GM12874 (cell line): Measurements from ENCODE around the gene IL22RA2.

Source experiments
- CTCF ChIP-seq: IDR thresholded peaks from 2 replicates; pipeline ENCODE4 v1.5.1; 2011; ENCODE audit warnings: low read depth, mild to moderate bottlenecking, control low read depth, low read length, moderate library complexity; ENCODE audit not compliant: insufficient read depth

Gene IL22RA2

DNA sequence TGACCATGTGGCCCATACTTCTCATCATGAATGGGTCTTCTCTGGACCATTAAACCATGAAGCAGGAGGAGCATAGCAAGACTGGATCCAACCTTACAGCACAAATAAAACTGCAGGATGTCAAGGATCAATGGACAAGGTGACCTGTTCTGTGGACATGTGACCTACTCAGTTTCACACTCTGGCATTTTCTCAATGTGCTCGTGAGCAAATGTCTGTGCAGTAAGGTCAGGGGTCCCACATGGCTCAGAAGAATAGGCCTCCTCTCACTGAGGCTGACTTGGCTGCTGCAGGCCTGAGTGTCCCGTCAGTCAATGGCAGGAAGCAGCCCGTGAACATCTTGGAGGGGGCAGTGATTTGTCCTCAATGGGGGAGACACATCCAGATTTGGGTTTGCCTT is 68.5 kb downstream of the IL22RA2 start:
- TF ChIP-seq CTCF: no peak

DNA sequence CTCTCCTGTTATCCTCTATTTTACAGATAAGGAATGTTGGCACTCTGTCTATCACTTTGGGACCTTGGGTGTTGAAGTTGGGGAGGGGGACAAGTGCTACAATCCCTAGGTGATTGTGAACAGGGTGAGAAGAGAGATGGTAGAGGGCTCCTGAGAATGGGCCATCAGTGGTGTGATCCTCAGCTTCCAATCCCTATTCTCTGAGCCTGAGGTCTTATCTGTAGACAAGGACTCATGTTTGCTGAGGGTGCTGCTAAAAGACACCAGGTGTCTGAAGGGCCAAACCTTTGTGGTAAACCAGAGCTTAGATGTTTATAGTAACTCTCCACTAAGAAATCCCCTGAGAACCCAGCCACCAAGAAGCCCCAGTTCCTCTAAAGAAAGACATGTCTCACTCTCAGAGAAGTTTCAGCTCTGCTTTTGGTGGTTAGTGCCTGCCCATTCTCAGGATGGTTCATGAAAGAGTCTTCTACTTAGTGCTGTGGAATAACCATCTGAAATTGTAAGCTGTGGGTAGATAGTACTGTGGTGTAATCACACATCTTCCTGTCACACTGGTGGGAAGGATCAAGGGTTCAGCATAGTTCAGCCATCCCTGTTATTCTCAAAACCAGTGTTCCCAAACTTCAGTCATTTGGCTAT is 70.5 kb downstream of the IL22RA2 start:
- no peak for TF ChIP-seq CTCF

DNA sequence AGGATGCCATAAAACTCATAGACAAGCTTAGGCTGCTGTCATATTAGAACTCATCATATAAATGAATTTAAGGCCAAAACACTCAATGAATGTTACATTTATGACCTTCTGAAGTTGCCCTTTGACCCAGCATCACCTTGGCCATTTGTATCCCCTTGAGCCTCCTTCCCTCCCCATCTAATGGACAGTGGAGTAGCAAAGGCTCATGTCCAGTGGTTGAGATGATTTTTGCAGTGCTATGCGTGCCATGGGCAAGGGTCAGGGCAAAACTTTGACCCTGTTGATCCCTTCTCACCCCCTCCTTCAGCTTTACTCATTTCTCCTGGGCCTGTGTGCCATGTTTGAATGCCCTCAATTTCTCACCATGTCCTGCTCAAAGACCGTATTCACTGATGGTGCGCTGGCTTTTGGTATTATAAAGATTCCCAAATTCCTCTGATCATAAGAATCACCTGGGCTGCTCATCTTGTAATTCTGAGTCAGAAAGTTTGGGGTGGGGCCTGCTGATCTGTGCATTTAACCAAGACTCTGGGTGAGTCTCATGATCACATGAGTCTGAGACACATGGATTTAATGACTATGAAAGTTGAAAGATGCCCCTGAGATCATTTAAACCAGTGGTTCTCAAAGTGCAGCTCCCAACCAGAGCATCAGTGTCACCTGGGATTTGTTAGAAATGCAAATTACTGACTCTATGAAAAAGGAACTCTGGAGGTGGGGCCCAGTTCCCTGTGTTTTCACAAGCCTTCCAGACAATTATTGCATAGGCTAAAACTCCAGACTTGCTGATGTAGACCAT is 71.2 kb downstream of the IL22RA2 start:
- TF ChIP-seq CTCF: no peak

- TF ChIP-seq CTCF: no peak
These were observed 73.6 kb downstream of the IL22RA2 start for GRCh38 chr6:137099689-137100403.

DNA sequence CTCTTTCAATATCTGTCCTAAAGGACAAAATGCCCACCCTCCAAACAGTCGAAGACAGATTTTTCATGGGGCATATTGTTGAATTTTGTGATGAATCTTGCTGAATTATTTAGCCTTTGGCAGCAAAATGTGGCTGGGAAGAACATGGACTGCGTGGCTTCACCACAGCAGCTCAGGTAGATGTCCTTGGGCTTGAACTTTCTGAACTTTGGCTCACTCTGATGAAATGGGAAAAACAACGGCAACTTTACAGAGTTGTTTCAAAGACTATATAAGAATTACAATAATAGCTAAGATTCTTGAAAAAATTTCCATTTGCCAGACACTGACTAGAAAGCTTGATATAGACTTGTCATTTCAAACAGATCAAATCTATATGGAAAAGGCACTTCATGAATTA is 75.9 kb downstream of the IL22RA2 start:
- TF ChIP-seq CTCF: no peak

DNA sequence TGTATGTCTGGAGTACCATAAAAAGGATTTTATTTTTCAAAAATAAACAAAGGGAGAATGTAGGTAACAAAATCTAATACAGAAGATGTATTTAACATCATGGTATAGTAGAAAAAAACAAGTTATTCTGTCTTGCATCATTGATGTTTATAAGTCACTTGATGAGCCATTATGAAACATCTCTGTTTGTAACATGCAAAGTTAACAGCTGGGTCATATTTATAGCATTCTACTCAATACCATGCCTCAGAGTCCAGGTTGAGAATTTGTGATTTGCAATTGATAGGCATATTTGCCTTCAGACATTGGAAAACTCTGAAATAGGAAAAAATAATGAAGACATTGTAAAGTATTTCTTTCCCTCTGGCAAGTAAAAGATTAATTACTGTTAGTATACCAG is 76.4 kb downstream of the IL22RA2 start:
- TF ChIP-seq CTCF: no peak

DNA sequence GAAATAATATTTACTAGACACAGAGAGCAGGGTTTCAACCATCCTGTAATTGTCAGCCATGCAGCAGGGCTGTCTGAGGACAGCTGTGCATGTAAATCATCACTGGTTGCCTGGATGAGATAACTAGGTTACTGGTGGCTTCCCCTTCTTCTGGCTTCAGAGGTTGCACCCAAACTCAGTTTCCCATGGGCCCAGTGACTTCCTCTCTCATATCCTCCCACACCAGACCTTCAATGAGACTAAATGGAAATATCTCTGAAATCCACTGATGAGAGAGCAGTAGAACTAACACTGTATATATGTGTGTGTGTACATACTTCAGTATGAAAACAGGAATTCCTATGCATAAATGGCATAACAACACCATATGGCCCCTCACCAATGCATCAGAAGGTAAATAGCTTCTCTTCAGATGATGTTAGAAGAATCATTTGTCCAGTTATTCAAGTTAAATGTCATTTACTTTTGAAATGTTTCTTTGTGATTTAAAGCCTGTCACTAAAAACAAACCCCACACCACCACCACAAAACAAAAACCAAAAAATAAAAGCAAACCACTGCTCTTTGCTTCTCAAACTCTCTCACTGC is 77.7 kb downstream of the IL22RA2 start:
- TF ChIP-seq CTCF: no peak
